Coronary artery (tissue), 2 donors: Measurements from ENCODE around the gene SIPA1L3.

Experiments
- DNase-seq: peaks from one replicate; pipeline ENCODE4 v3.0.0-alpha.2; 2017; ENCODE audit warnings: low spot score
- H3K27ac ChIP-seq, 2 donors: fragments of 200-600 bp; sonication (generic); one replicate each; pipeline ENCODE4 v1.5.1; 2016 to 2019
- H3K4me3 ChIP-seq: fragments of 200-600 bp; sonication (generic); 2 replicates; pipeline ENCODE4 v1.5.1; 2016; ENCODE audit warnings: mild to moderate bottlenecking, moderate library complexity
- CTCF ChIP-seq: fragments of 200-600 bp; sonication (generic); IDR thresholded peaks from one replicate; pipeline ENCODE4 v1.5.1; 2019; ENCODE audit warnings: antibody characterized with exemption

Gene SIPA1L3

GRCh38 chr19:38164526-38164925 lies 257.5 kb downstream of the SIPA1L3 start:
- H3K27ac ChIP-seq = no peak overlapping the region
- H3K4me3 ChIP-seq = no peak overlapping the region
- DNase-seq = no peak
- TF ChIP-seq CTCF = no peak

DNA sequence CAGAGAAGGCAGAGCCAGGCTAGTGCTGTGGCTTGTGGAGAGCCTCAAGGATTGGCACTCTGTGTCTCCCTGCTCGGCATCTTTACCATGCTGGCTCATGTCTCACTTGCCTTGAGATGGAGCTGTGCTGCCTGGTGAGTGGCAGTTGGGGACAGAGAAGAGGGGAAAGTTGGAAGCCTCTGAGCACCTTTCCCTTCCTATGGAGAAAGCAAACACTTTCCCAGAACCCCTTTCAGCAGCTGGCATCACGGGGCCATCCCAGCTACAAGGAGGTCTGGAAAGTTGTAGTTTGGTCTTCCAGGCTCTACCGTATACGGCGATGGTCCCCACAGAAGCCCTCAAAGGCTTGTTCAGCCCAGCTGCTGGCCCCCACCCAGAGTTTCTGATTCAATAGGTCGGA lies 258.3 kb downstream of the SIPA1L3 start:
- TF ChIP-seq CTCF = no peak
- Histone ChIP-seq H3K4me3 (no peak overlapping the region), H3K27ac (no peak overlapping the region)
- no peak for DNase-seq

DNA sequence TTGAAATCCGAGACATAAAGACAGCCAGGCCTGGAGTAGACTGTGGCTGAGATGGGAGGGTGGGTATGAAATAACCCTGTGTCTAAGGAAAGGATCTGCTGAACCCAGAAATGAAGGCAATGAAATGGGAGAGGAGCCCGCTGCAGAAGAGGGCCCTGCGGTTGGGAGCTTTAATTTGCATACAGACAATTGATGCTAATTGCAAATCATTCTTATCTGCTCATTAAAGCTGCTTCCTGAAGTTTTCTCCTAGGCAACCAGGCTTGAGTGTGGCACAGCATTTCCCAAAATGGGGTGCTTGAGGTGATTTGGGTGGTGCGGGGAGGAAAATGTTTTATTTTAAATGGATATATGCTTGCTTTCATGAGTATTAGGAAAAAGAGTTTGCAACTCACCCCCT lies 261.6 kb downstream of the SIPA1L3 start:
- DNase-seq = no peak
- TF ChIP-seq CTCF = no peak
- H3K27ac ChIP-seq = no peak overlapping the region
- H3K4me3 ChIP-seq = no peak overlapping the region

- Histone ChIP-seq H3K4me3 (no peak overlapping the region), H3K27ac (no peak overlapping the region)
- DNase-seq = no peak
- TF ChIP-seq CTCF = no peak
These were observed 263.3 kb downstream of the SIPA1L3 start for GRCh38 chr19:38170334-38170733.

GRCh38 chr19:38172001-38172400 lies 265.0 kb downstream of the SIPA1L3 start:
- no peak for DNase-seq
- H3K27ac ChIP-seq = no peak overlapping the region
- H3K4me3 ChIP-seq = no peak overlapping the region
- no peak for TF ChIP-seq CTCF

DNA sequence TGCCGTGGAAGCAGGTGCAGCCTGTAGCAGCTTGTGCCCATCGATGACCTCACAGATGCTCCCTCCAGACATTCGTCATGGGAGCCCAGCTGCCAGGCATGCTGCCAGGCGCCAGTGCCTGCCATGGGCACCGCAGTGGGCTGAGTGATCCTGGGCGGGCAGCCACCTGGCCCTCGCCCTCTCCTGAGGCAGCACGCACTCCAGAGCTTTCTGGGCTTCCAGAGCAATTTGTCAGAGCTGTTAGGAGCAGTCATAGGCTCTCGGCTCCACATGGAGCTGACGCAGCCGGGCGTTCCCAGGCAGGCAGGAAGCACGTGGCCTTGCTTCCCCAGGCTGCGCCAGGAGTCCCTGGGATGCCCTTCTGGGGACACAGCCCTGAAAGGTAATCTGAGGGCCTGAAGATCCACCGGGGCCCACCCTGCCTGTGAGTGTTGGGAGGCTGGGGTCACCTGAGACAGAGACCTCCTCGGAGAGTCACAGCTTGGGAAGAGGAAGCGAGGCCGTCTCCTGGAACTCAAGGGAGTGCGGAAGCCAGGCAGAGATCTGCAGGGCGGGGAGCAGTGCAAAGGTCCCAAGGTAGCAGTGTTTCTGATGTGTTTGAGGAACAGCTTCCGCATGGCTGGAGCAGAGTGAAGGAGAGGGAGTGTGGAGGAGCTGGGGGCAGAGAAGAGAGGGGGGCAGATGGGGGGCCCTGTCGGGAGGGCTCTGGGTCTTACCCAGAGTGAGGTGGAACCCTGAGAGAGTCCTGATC lies 266.5 kb downstream of the SIPA1L3 start:
- H3K4me3 ChIP-seq = no peak overlapping the region
- H3K27ac ChIP-seq = no peak overlapping the region
- no peak for DNase-seq
- TF ChIP-seq CTCF = no peak

DNA sequence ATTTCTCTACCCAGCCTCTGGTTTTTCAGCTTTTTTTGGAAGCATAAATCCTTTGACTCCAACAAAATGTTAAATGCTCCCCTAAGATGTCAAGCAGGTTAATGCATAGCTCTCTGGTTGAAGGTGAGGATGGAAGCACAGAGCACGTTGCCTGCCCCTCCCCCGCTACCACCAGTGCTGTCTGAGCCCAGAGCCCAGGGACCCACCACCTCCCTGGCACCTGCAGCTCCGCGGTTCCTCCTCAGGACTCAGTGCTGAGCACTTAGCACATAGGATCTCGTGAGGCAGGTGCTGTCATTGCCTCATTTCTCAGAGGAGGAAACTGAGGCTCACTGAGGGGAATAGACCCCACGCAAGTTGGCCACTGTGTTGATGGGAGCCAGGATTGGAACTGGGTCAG lies 268.4 kb downstream of the SIPA1L3 start:
- no peak overlapping the region for H3K4me3 ChIP-seq
- no peak for DNase-seq
- no peak for TF ChIP-seq CTCF
- H3K27ac ChIP-seq = no peak overlapping the region
